Hematopoietic multipotent progenitor cell treated with erythropoietin and hydrocortisone succinate and interleukin-3 and kit ligand, for 4 days (in vitro differentiated cells): ENCODE data around the gene KRT5.

Experiments
- DNase-seq: peaks from one replicate; pipeline ENCODE4 v3.0.0-alpha.2; 2015

The KRT5 gene

DNA sequence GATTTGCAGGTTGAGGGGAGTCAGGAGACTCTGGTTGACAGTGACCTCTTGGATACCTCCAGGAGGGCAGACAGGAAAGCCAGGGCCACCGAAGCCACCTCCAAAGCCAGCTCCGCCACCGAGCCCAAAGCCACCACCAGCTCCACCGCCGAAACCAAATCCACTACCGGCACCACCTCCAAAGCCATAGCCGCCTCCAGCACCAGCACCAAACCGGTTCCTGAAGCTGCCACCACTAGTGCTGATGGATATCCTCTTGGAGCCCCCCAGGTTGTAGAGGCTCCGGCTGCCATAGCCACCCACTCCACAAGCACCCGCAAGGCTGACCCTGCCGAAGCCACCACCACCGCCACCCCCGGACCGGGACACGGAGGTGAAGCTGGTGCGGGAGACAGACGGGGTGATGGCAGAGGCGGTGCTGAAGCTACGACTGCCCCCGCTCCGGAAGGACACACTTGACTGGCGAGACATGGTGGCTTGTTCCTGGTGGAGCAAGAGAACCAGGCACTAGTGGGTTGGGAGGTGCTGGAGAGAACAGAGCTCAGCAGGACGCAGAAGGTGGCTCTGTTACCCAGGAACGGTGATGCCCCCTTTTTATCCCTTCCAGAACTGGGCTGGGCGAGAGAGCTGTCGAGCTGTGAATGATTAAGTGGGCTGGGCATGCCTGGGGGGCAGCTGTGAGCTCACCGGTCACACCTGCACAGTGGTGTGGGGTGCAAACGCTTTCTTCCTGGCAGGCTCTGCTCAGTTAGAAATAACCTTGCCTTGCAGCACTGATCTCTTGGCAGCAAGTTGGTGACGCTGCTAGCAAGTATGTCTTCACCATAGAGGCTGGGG, at the start of gene KRT5:
Gene KRT5, minus strand, starts transcription at position 569 of the 837 bp plus-strand sequence. Its CDS starts 98 bp downstream, at position 471.
- no peak for DNase-seq

GRCh38 chr12:52568111-52568510, 47.9 kb upstream of the KRT5 start:
- DNase-seq: no peak

- DNase-seq: peak; percentile 24
Observed at GRCh38 chr12:52566847-52567291, 46.7 kb upstream of the KRT5 start.

GRCh38 chr12:52564582-52564981, 44.4 kb upstream of the KRT5 start:
- no peak for DNase-seq

GRCh38 chr12:52561880-52562449, 41.8 kb upstream of the KRT5 start:
- peak; percentile 24 for DNase-seq

DNA sequence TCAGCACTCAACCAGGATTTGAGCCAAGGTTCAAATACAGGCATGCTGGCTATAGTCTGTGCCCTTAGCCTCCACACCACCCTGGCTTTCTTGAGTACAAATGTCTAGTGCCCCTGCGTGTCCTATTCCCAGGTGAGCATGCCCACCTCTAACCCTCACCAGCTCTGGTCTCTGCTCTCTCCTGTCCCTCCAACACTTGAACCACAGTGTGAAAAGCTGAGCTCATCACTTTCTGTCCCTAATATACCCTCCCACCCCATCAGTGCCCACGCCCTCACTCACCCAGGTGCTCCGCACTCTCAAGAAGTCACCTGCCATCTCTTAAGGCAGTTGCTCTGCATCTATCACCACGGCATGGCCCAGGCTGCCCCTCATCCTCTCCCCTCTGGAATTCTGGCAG, 39.8 kb upstream of the KRT5 start:
- no peak for DNase-seq

- no peak for DNase-seq
Observed at GRCh38 chr12:52558781-52559445, 38.7 kb upstream of the KRT5 start.

DNA sequence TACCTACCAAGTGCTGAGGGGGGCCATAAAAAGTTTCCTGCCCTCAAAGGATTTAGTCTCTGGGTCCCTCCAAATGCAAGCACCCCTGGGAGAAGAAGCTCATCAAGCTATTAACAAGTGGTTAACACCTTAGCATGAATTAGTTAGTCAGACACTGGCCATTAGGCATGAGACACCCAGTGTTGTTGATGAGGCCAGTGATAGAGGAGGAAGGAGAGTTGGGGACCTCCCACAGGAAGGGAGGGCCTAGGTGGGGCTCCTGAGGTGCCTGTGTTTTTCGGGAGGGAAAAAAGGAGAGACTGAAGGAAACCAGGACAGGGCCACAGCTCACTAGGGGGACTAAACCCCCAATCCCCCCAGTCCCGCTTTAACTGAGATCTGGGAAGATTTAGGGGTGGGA, 37.3 kb upstream of the KRT5 start:
- no peak for DNase-seq

GRCh38 chr12:52555577-52555976, 35.4 kb upstream of the KRT5 start:
- no peak for DNase-seq

- no peak for DNase-seq
Observed at GRCh38 chr12:52552681-52553195, 32.5 kb upstream of the KRT5 start, which contains the start of gene KRT71. Gene KRT71, minus strand, starts transcription at chr12:52553145. Its CDS starts 68 bp downstream, at chr12:52553077.

- no peak for DNase-seq
Observed at GRCh38 chr12:52552055-52552454, 31.9 kb upstream of the KRT5 start.

GRCh38 chr12:52551216-52551865, 31.1 kb upstream of the KRT5 start:
- no peak for DNase-seq

GRCh38 chr12:52546126-52546525, 25.9 kb upstream of the KRT5 start:
- DNase-seq: no peak

GRCh38 chr12:52543985-52544883, 24.0 kb upstream of the KRT5 start:
- no peak for DNase-seq

DNA sequence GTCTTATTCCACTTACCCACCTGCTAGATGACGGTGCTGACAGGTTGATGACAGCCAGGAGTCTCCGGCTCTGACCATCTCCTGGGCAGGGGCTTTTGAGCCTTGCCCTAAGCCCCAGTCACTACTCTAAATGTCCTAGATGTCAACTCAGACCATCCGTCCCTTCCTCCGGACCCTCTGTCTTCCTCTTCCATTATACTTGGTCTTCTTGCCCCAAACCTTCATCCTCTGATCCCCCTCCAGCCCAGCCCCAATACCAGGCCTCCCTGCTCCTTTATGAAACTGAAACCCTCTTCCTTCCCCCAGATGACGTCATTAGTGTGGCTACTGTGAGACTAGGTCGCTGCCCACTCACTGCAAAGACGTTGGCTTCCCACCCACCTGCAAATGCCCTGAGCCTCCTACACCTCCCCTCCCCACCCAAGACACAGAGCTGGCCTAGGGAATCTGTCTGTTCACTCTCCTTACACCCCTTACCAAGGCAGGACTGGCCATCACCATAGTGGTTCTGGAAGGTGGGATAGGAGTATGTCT, 22.7 kb upstream of the KRT5 start:
- DNase-seq: no peak

- DNase-seq: peak; percentile 10
Observed at GRCh38 chr12:52542157-52542556, 22.0 kb upstream of the KRT5 start.

GRCh38 chr12:52541709-52542108, 21.5 kb upstream of the KRT5 start:
- no peak for DNase-seq

DNA sequence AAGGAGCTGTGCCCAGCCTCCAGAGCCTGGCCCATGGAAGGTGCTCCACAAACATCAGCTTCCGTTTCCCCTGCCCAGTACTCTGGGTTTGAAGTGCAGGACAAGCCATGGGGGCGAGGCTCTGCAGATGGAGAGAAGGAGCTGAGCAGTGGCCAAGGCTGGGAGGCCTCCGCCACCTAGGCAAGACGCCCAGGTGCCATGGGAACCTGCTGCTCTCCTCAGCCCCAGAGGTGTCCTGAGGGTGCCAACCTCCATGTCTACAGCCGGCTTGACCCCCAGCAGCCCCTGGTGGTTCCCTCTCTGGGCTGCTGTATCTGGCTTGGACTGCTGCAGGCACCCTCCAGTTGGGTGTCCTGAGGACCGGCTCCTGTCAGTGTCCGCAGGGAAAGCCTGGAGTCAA, 20.3 kb upstream of the KRT5 start:
- no peak for DNase-seq

DNA sequence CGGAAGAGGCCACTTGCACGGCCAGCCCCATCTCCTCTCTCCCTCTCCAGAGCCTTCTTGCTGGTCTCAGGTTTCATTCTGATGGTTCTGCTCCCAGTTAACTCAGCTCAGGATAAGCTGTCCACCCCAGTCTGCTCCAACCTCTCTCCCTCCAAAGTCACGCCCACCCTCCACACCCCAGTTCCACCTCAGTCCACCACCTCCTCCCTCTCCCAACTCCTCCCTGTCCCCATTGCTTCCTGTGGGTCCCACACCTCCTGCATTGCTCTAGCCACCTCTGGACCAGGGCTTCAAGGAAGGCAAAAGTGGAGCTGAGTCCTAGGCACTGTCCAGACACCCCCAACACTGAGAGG, 19.6 kb upstream of the KRT5 start:
- no peak for DNase-seq

DNA sequence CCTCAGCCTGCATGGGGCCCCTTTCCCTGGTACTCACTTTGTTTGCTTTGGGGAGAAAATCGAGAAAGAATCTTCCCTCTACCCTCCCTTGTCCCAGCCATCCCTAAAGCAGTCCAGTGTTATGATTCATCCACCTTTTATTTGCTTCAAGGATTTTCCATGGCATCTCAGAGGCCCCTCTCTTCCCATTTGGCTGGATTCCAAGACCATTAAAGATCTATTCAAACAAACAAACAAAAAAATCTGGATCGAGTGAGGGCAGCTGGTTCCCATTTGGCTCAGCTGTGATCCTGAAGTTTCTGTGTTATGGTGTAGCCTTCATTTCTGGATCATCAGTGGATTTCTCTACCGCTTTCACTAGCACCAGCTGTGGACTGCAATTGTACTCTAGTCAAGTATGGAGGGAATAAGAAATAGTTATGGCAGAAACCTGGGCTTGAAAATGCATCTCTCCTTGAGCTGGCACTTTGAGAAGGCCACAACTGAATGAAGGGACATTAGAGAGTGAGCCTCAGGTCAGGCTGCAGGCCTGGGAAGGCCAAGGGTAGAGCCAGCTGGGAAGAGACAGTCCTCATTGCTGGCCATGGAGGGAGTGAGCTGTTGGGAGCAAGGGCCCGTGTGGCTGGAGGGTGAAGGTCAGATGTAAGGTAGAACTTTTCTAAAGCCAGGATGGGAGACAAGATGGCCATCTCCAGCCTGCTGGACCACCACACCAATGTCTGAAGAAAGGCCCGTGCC, 19.1 kb upstream of the KRT5 start:
- DNase-seq: no peak

GRCh38 chr12:52537101-52537500, 16.9 kb upstream of the KRT5 start:
- DNase-seq: no peak
